Lower leg skin (tissue), 4 donors: ENCODE measurements around the gene NARF. TPM values are rescaled to one million over a fixed set of nuclear protein-coding genes. Genes with fewer than 3 reads are reported as not detected.

ENCODE experiments used
- DNase-seq, 2 donors: peaks; one replicate each; pipeline ENCODE4 v3.0.0-alpha.2; 2019; ENCODE audit warnings: low spot score in 2 of 2
- H3K4me3 ChIP-seq: fragments of 200-600 bp; sonication (generic); 2 replicates; pipeline ENCODE4 v1.5.1; 2017; ENCODE audit warnings: mild to moderate bottlenecking, low read depth; ENCODE audit not compliant: poor library complexity, severe bottlenecking
- CTCF ChIP-seq, 3 donors: fragments of 450-650 bp; IDR thresholded peaks; one replicate each; pipeline ENCODE4 v1.5.1; 2016; ENCODE audit warnings: antibody characterized with exemption in 3 of 3, mild to moderate bottlenecking in 3 of 3, moderate library complexity in 2 of 3
- POLR2A ChIP-seq, 2 donors: fragments of 450-650 bp; IDR thresholded peaks; one replicate each; pipeline ENCODE4 v1.6.1; 2016 to 2017; ENCODE audit warnings: antibody characterized with exemption in 2 of 2, mild to moderate bottlenecking in 1 of 2, moderate library complexity in 1 of 2
- WGBS, 2 donors: methylation state at CpG; one replicate each; pipeline ENCODE4 v1.1.5; 2018; 5-methylcytosine and 5-hydroxymethylcytosine counted together
- intact Hi-C: fragments of 100-400 bp; cut with DNase I; formaldehyde crosslinking; loops from one replicate; pipeline ENCODE4 v1.15.0; 2023; ENCODE audit warnings: low total_unique reads
- total RNA-seq, 4 donors: library from RNA; depleted of rRNA; stranded (reverse); fragments of >200 nt; gene quantifications; one replicate each; pipeline ENCODE4 v1.1.0, GENCODE V29; 2016

NARF gene
- total RNA-seq, 4 donors from 2014 or later = 39.9 to 59.2 (median 44.3) TPM

- no peak overlapping the region for H3K4me3 ChIP-seq
- WGBS, 2 donors = 83 to 89% methylated on average over 37 to 41 of the region's 43 CpGs
- TF ChIP-seq POLR2A (IDR thresholded peaks at IDR 0.05) (no peak), CTCF (IDR thresholded peaks at IDR 0.05) (no peak)
- intact Hi-C loops = no loop called here
- no peak for DNase-seq
These were observed 22.6 kb upstream of the NARF start for GRCh38 chr17:82435601-82436583.

- 85 to 87% methylated on average over 32 to 36 of the region's 36 CpGs for WGBS, 2 donors
- no peak for DNase-seq
- intact Hi-C loops = no loop called here
- no peak overlapping the region for H3K4me3 ChIP-seq
- TF ChIP-seq POLR2A (IDR thresholded peaks at IDR 0.05) = no peak
- no peak for TF ChIP-seq CTCF (IDR thresholded peaks at IDR 0.05)
These were observed 21.8 kb upstream of the NARF start for GRCh38 chr17:82436601-82437324.

GRCh38 chr17:82437325-82437668 lies 21.2 kb upstream of the NARF start:
- no peak for DNase-seq
- H3K4me3 ChIP-seq = no peak overlapping the region
- TF ChIP-seq POLR2A (IDR thresholded peaks at IDR 0.05) = no peak
- no peak for TF ChIP-seq CTCF (IDR thresholded peaks at IDR 0.05)
- WGBS, 2 donors = 86 to 90% methylated on average over 7 to 18 of the region's 18 CpGs
- intact Hi-C loops = no loop called here

- no peak overlapping the region for H3K4me3 ChIP-seq
- 80 to 86% methylated on average over 10 to 17 of the region's 26 CpGs for WGBS, 2 donors
- TF ChIP-seq POLR2A (IDR thresholded peaks at IDR 0.05) (no peak), CTCF (IDR thresholded peaks at IDR 0.05) (no peak)
- DNase-seq = no peak
- intact Hi-C loops = no loop called here
These were observed 19.9 kb upstream of the NARF start for GRCh38 chr17:82438401-82439193.

DNA sequence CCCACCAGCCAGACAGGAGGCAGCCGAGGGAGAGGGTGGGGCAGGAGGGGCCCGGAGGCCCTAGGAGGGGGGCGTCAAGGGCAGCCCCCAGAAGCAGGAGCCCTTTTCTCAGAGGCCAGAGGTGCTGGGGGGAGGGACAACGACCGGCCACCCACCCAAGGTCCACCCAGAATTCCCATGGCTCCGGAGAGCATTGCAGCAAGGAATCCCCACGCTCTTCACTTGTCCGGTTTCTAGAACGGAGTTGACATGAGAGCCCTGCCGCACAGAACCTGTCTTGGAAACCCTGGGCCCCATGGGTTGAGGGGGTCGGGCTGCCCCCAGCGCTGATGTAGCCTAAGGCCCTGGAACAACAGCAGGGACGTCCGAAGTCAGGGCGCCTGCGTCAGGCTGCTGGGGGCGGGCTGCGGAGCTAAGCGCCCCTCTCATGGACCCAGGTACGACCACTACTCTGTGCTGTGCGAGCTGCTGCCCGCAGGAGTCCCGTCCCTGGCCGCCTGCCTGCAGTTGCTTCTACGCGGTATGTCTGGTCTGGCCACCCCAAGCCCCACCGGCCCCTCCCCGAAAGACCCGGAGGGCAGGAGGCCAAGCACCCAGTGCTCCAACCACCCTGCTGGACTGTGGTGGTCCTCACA lies 19.2 kb upstream of the NARF start:
- intact Hi-C loops = no loop called here
- DNase-seq = no peak
- WGBS, 2 donors = 85 to 94% methylated on average over 20 to 27 of the region's 29 CpGs
- TF ChIP-seq CTCF (IDR thresholded peaks at IDR 0.05) (no peak), POLR2A (IDR thresholded peaks at IDR 0.05) (no peak)
- no peak overlapping the region for H3K4me3 ChIP-seq
